ENCODE results near the gene FOXN3. TPM values are rescaled to one million over a fixed set of nuclear protein-coding genes. Genes with fewer than 3 reads are reported as not detected.
A peak's percentile ranks its signal among the peaks of the same experiment; 100 is the strongest.

Gene FOXN3
- polyA plus RNA-seq, 3 donors = 38.7 to 57.4 (median 42.0) TPM

GRCh38 chr14:89465876-89466275, 48.8 kb upstream of the FOXN3 start:
- Histone ChIP-seq H3K36me3 (replicated peaks in 1 of 2; ENCODE audit: control insufficient read depth in 1 of 2, insufficient read depth in 2 of 2, low read length in 2 of 2) (no peaks in the 10 kb centered on the region), H3K4me3 (replicated peaks in 1 of 3; ENCODE audit: low read depth in 2 of 3, low read length in 3 of 3) (no peak overlapping the region), H3K9ac (ENCODE audit: insufficient read depth, low read length, poor library complexity, severe bottlenecking) (no peak overlapping the region), H2AFZ (ENCODE audit: insufficient read depth, low read depth, low read length, poor library complexity, severe bottlenecking) (no peak overlapping the region), H4K20me1 (ENCODE audit: insufficient read depth, low read length) (no peaks in the 10 kb centered on the region), H3K27me3 (ENCODE audit: control insufficient read depth in 2 of 2, insufficient read depth in 2 of 2, low read length in 2 of 2) (no peaks in the 10 kb centered on the region), H3K9me3 (replicated peaks in 1 of 2; ENCODE audit: control insufficient read depth in 1 of 2, insufficient read depth in 1 of 2, low read length in 2 of 2) (peaks cover 0 to 9% of the 10 kb centered on the region in 2 donors), H3K4me2 (replicated peaks; ENCODE audit: extremely low read depth, low read length, poor library complexity, severe bottlenecking) (no peak overlapping the region), H3K79me2 (ENCODE audit: insufficient read depth, low read length) (peaks cover 88% of the 10 kb centered on the region), H3K27ac (ENCODE audit: low read depth in 1 of 2, low read length in 2 of 2) (peak overlapping the region in 1 of 2 donors; percentile 69), H3K4me1 (ENCODE audit: control insufficient read depth in 1 of 2, insufficient read depth in 2 of 2, low read length in 2 of 2) (peaks cover 77 to 84% of the 10 kb centered on the region in 2 donors)
- Mint-ChIP-seq H3K27me3 (ENCODE audit: low read depth in 3 of 3) (peaks cover 0 to 5% (median 2%) of the 10 kb centered on the region in 3 donors), H3K27ac (peak overlapping the region in 4 of 7 donors; percentile 79 to 89 (median 82)), H3K4me3 (no peak overlapping the region), H3K9me3 (peaks cover 10 to 14% (median 13%) of the 10 kb centered on the region in 7 donors), H3K4me1 (peaks cover 84% of the 10 kb centered on the region), H3K36me3 (peaks cover 23 to 29% of the 10 kb centered on the region in 2 donors)
- no peak for TF ChIP-seq CTCF (IDR thresholded peaks at IDR 0.05)
- intact Hi-C loops (cut with micrococcal nuclease) = no loop called here
- DNase-seq = no peak
- 53% methylated on average over 4 of the region's 5 CpGs for WGBS (ENCODE audit: insufficient coverage)

DNA sequence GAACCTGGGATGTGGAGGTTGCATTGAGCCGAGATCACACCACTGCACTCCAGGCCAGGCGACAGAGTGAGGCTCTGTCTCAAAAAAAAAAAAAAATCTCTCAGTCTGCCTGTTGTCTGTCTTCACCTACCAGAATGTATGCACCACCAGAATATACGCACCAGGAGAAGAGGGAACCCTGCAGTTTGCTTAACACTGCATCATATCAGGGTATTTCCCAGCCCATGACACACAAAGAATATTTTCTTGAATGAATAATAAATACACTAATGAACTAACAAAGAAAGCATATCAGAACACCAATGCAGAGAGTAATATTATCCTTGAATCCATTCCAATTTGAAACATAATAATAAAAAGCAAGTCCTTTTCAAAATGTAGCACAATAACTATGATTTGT, 44.2 kb upstream of the FOXN3 start:
- no peak overlapping the region for H3K4me3 Mint-ChIP-seq
- Histone ChIP-seq H3K4me2 (replicated peaks; ENCODE audit: extremely low read depth, low read length, poor library complexity, severe bottlenecking) (no peak overlapping the region), H3K27ac (ENCODE audit: low read depth in 1 of 2, low read length in 2 of 2) (peak overlapping the region in 1 of 2 donors; percentile 66), H3K9ac (ENCODE audit: insufficient read depth, low read length, poor library complexity, severe bottlenecking) (no peak overlapping the region), H4K20me1 (ENCODE audit: insufficient read depth, low read length) (no peaks in the 10 kb centered on the region), H2AFZ (ENCODE audit: insufficient read depth, low read depth, low read length, poor library complexity, severe bottlenecking) (no peak overlapping the region), H3K4me1 (ENCODE audit: control insufficient read depth in 1 of 2, insufficient read depth in 2 of 2, low read length in 2 of 2) (peaks cover 69 to 78% of the 10 kb centered on the region in 2 donors), H3K27me3 (ENCODE audit: control insufficient read depth in 2 of 2, insufficient read depth in 2 of 2, low read length in 2 of 2) (no peaks in the 10 kb centered on the region), H3K4me3 (replicated peaks in 1 of 3; ENCODE audit: low read depth in 2 of 3, low read length in 3 of 3) (no peak overlapping the region), H3K36me3 (replicated peaks in 1 of 2; ENCODE audit: control insufficient read depth in 1 of 2, insufficient read depth in 2 of 2, low read length in 2 of 2) (no peaks in the 10 kb centered on the region), H3K9me3 (replicated peaks in 1 of 2; ENCODE audit: control insufficient read depth in 1 of 2, insufficient read depth in 1 of 2, low read length in 2 of 2) (peaks cover 0 to 9% of the 10 kb centered on the region in 2 donors), H3K79me2 (ENCODE audit: insufficient read depth, low read length) (peaks cover 75% of the 10 kb centered on the region)
- peak in 1 of 3 donors; percentile 76 for DNase-seq
- no peak for TF ChIP-seq CTCF (IDR thresholded peaks at IDR 0.05)
- intact Hi-C loops (cut with micrococcal nuclease) = no loop called here
- H3K4me1 Mint-ChIP-seq = peaks cover 82% of the 10 kb centered on the region
- peak overlapping the region; percentile 35 to 81 (median 68) for H3K27ac Mint-ChIP-seq
- H3K27me3 Mint-ChIP-seq (ENCODE audit: low read depth in 3 of 3) = peaks cover 0 to 3% (median 1%) of the 10 kb centered on the region in 3 donors
- 83% methylated on average over 1 of the region's 3 CpGs for WGBS (ENCODE audit: insufficient coverage)
- H3K9me3 Mint-ChIP-seq = peaks cover 10 to 14% (median 12%) of the 10 kb centered on the region in 7 donors
- peaks cover 24 to 34% of the 10 kb centered on the region in 2 donors for H3K36me3 Mint-ChIP-seq

All from CD14-positive monocyte (primary cell).